Measurements from ENCODE around the gene TANC1. TPM values are rescaled to one million over a fixed set of nuclear protein-coding genes. Genes with fewer than 3 reads are reported as not detected.

The TANC1 gene
- total RNA-seq, 4 donors from 2014 or later: 27.1 to 57.4 (median 55.1) TPM

- Histone ChIP-seq H3K4me1 (no peaks in the 10 kb centered on the region), H3K36me3 (peaks cover 0 to 71% (median 0%) of the 10 kb centered on the region in 3 donors), H3K4me3 (no peak overlapping the region), H3K27me3 (no peaks in the 10 kb centered on the region), H3K9me3 (no peaks in the 10 kb centered on the region), H3K27ac (no peak overlapping the region)
- TF ChIP-seq POLR2A (IDR thresholded peaks at IDR 0.05): no peak
- TF ChIP-seq, protein P1, sequence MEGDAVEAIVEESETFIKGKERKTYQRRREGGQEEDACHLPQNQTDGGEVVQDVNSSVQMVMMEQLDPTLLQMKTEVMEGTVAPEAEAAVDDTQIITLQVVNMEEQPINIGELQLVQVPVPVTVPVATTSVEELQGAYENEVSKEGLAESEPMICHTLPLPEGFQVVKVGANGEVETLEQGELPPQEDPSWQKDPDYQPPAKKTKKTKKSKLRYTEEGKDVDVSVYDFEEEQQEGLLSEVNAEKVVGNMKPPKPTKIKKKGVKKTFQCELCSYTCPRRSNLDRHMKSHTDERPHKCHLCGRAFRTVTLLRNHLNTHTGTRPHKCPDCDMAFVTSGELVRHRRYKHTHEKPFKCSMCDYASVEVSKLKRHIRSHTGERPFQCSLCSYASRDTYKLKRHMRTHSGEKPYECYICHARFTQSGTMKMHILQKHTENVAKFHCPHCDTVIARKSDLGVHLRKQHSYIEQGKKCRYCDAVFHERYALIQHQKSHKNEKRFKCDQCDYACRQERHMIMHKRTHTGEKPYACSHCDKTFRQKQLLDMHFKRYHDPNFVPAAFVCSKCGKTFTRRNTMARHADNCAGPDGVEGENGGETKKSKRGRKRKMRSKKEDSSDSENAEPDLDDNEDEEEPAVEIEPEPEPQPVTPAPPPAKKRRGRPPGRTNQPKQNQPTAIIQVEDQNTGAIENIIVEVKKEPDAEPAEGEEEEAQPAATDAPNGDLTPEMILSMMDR (IDR thresholded peaks at IDR 0.05): no peak
- DNase-seq: no peak
Observed at GRCh38 chr2:159226608-159227385, 258.4 kb downstream of the TANC1 start.

DNA sequence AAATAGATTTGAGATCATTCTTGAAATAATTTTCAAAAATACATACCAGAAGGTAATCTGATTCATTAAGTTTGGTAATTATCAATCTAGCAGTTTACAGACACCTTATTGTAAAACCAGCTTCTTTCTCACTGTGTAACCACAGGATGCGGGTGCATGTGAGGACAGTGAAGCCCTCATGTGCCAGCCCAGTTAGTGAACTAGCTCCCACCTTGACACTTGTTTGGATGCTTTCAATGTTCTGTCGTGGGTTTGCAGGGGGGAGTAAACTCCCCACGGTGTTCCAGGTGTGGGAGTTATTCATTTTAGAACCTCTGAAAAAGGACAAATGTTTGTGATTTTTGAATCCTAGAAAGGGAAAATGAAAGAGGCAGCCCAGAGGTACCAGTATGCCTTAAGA is 259.0 kb downstream of the TANC1 start:
- no peak overlapping the region for H3K4me3 ChIP-seq
- no peaks in the 10 kb centered on the region for H3K9me3 ChIP-seq
- no peak for DNase-seq
- no peaks in the 10 kb centered on the region for H3K4me1 ChIP-seq
- no peaks in the 10 kb centered on the region for H3K27me3 ChIP-seq
- no peak overlapping the region for H3K27ac ChIP-seq
- peaks cover 0 to 73% (median 0%) of the 10 kb centered on the region in 3 donors for H3K36me3 ChIP-seq
- TF ChIP-seq, protein P1 (IDR thresholded peaks at IDR 0.05): no peak
- TF ChIP-seq POLR2A (IDR thresholded peaks at IDR 0.05): no peak

DNA sequence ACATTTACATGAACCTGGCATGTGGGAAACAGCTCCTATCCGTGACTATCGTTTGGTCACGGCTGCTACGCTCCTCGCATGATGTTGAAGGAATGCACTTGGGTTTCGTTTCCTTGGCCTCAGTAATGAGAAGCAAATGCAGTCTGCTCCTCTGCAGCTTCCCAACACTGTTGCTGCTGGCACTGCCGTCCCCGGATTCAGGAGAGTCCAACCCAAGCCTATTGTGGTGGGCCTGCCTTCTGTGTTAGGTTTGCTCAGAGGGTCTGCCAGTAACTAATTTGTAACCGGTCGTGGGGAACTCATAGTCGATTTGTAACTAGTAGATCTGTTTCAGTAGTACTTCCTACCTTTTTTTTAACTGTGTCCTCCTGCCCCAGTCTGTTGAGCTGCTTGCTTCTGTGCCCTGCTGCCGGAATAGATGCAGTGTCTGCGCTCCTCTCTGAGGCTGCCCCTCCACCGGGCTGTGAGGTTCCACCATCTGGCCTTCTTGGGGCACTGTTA is 259.7 kb downstream of the TANC1 start:
- H3K27ac ChIP-seq: no peak overlapping the region
- peaks cover 0 to 73% (median 0%) of the 10 kb centered on the region in 3 donors for H3K36me3 ChIP-seq
- H3K4me3 ChIP-seq: no peak overlapping the region
- no peak for DNase-seq
- H3K27me3 ChIP-seq: no peaks in the 10 kb centered on the region
- TF ChIP-seq, protein P1 (IDR thresholded peaks at IDR 0.05): no peak
- TF ChIP-seq POLR2A (IDR thresholded peaks at IDR 0.05): no peak
- H3K9me3 ChIP-seq: no peaks in the 10 kb centered on the region
- H3K4me1 ChIP-seq: no peaks in the 10 kb centered on the region

DNA sequence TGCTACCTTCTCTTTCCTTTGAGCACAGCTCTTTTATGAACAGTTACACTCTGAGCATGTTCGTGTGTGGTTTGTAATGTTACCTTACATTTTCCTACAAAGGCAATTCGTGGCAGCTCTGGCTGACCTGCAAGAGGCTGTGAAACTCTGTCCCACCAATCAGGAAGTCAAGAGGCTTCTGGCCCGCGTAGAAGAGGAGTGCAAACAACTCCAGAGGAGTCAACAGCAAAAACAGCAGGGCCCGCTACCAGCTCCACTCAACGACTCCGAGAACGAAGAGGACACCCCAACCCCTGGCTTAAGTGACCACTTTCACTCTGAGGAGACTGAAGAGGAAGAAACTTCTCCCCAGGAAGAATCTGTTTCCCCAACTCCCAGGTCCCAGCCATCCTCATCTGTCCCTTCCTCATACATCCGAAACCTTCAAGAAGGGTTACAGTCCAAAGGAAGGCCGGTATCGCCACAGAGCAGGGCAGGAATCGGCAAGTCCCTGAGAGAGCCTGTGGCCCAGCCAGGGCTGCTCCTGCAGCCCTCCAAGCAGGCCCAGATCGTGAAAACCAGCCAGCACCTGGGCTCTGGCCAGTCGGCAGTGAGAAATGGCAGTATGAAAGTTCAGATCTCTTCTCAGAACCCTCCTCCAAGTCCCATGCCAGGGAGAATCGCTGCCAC is 261.2 kb downstream of the TANC1 start:
- DNase-seq: no peak
- no peaks in the 10 kb centered on the region for H3K4me1 ChIP-seq
- H3K27ac ChIP-seq: no peak overlapping the region
- TF ChIP-seq, protein P1 (IDR thresholded peaks at IDR 0.05): no peak
- TF ChIP-seq POLR2A (IDR thresholded peaks at IDR 0.05): no peak
- H3K27me3 ChIP-seq: no peaks in the 10 kb centered on the region
- H3K36me3 ChIP-seq: peaks cover 0 to 64% (median 0%) of the 10 kb centered on the region in 3 donors
- H3K4me3 ChIP-seq: no peak overlapping the region
- H3K9me3 ChIP-seq: no peaks in the 10 kb centered on the region

- H3K4me1 ChIP-seq: no peaks in the 10 kb centered on the region
- no peak overlapping the region for H3K4me3 ChIP-seq
- no peak for DNase-seq
- TF ChIP-seq POLR2A (IDR thresholded peaks at IDR 0.05): no peak
- TF ChIP-seq, protein P1 (IDR thresholded peaks at IDR 0.05): no peak
- peaks cover 0 to 64% (median 0%) of the 10 kb centered on the region in 3 donors for H3K36me3 ChIP-seq
- H3K27ac ChIP-seq: no peak overlapping the region
- no peaks in the 10 kb centered on the region for H3K27me3 ChIP-seq
- H3K9me3 ChIP-seq: no peaks in the 10 kb centered on the region
Observed at GRCh38 chr2:159230145-159230877, 261.9 kb downstream of the TANC1 start.
